Skeletal muscle satellite cell (primary cell): Measurements from ENCODE around the gene NSD2.
"Not testable (repeated sequence)": the region's sequence is repeated elsewhere in the genome, so short reads cannot be mapped to it uniquely, and the experiment has no call there.

Experiments
- H3K27me3 ChIP-seq: 2 replicates; pipeline ENCODE4 v1.7.0; 2013; ENCODE audit warnings: low read length; ENCODE audit not compliant: control insufficient read depth, insufficient read depth
- H3K36me3 ChIP-seq: 2 replicates; pipeline ENCODE4 v1.7.0; 2013; ENCODE audit warnings: mild to moderate bottlenecking, control low read depth, low read length; ENCODE audit not compliant: insufficient read depth
- H3K4me1 ChIP-seq: 2 replicates; pipeline ENCODE4 v1.7.0; 2013; ENCODE audit warnings: low read length; ENCODE audit not compliant: control insufficient read depth, insufficient read depth
- H3K4me2 ChIP-seq: 2 replicates; pipeline ENCODE4 v1.7.0; 2013; ENCODE audit warnings: mild to moderate bottlenecking, low read length
- H3K4me3 ChIP-seq: 2 replicates; pipeline ENCODE4 v1.7.0; 2013; ENCODE audit warnings: low read length
- H3K9ac ChIP-seq: 2 replicates; pipeline ENCODE4 v1.7.0; 2013; ENCODE audit warnings: mild to moderate bottlenecking, low read depth, low read length, moderate library complexity
- H3K9me3 ChIP-seq: replicated peaks from 2 replicates; pipeline ENCODE4 v1.7.0; 2013; ENCODE audit warnings: mild to moderate bottlenecking, control low read depth, low read length

Gene NSD2

GRCh38 chr4:1843852-1844251 lies 27.3 kb upstream of the NSD2 start:
- no peak overlapping the region for H3K4me2 ChIP-seq
- no peaks in the 10 kb centered on the region for H3K9me3 ChIP-seq
- peaks cover 20% of the 10 kb centered on the region for H3K4me1 ChIP-seq
- no peak overlapping the region for H3K4me3 ChIP-seq
- H3K27me3 ChIP-seq, result no peaks in the 10 kb centered on the region
- H3K36me3 ChIP-seq, result peaks cover 38% of the 10 kb centered on the region
- no peak overlapping the region for H3K9ac ChIP-seq

- Histone ChIP-seq H3K4me1 (peaks cover 20% of the 10 kb centered on the region), H3K36me3 (peaks cover 31% of the 10 kb centered on the region)
- not testable (repeated sequence) for H3K9ac ChIP-seq, H3K4me2 ChIP-seq, H3K27me3 ChIP-seq, H3K4me3 ChIP-seq, H3K9me3 ChIP-seq
Measured at GRCh38 chr4:1844618-1845017, 26.6 kb upstream of the NSD2 start.

- no peak overlapping the region for H3K9ac ChIP-seq
- H3K4me3 ChIP-seq, result no peak overlapping the region
- H3K36me3 ChIP-seq, result peaks cover 19% of the 10 kb centered on the region
- H3K4me2 ChIP-seq, result no peak overlapping the region
- H3K4me1 ChIP-seq, result peaks cover 20% of the 10 kb centered on the region
- H3K27me3 ChIP-seq, result no peaks in the 10 kb centered on the region
- H3K9me3 ChIP-seq, result no peaks in the 10 kb centered on the region
Measured at GRCh38 chr4:1846580-1846979, 24.6 kb upstream of the NSD2 start.

GRCh38 chr4:1850276-1850675 lies 20.9 kb upstream of the NSD2 start:
- Histone ChIP-seq H3K4me3 (no peak overlapping the region), H3K4me1 (peaks cover 15% of the 10 kb centered on the region), H3K36me3 (peaks cover 16% of the 10 kb centered on the region), H3K9me3 (no peaks in the 10 kb centered on the region), H3K9ac (no peak overlapping the region), H3K27me3 (no peaks in the 10 kb centered on the region), H3K4me2 (no peak overlapping the region)

GRCh38 chr4:1851160-1851559 lies 20.0 kb upstream of the NSD2 start:
- H3K36me3 ChIP-seq, result peaks cover 12% of the 10 kb centered on the region
- H3K4me1 ChIP-seq, result peaks cover 15% of the 10 kb centered on the region
- H3K4me2 ChIP-seq, result no peak overlapping the region
- no peak overlapping the region for H3K9ac ChIP-seq
- H3K27me3 ChIP-seq, result no peaks in the 10 kb centered on the region
- no peak overlapping the region for H3K4me3 ChIP-seq
- no peaks in the 10 kb centered on the region for H3K9me3 ChIP-seq

- Histone ChIP-seq H3K9ac (no peak overlapping the region), H3K36me3 (peaks cover 10% of the 10 kb centered on the region), H3K9me3 (no peaks in the 10 kb centered on the region), H3K4me2 (no peak overlapping the region), H3K4me3 (no peak overlapping the region), H3K27me3 (no peaks in the 10 kb centered on the region), H3K4me1 (peaks cover 15% of the 10 kb centered on the region)
Measured at GRCh38 chr4:1851575-1852410, 19.4 kb upstream of the NSD2 start.

- Histone ChIP-seq H3K9me3 (no peaks in the 10 kb centered on the region), H3K4me2 (no peak overlapping the region), H3K4me3 (no peak overlapping the region), H3K4me1 (peaks cover 25% of the 10 kb centered on the region), H3K27me3 (no peaks in the 10 kb centered on the region), H3K9ac (no peak overlapping the region), H3K36me3 (peaks cover 7% of the 10 kb centered on the region)
Measured at GRCh38 chr4:1852904-1853623, 18.1 kb upstream of the NSD2 start.

GRCh38 chr4:1854752-1855151 lies 16.4 kb upstream of the NSD2 start:
- no peaks in the 10 kb centered on the region for H3K9me3 ChIP-seq
- H3K4me2 ChIP-seq, result peak overlapping the region; percentile 100
- H3K4me1 ChIP-seq, result peaks cover 25% of the 10 kb centered on the region
- peak overlapping the region; percentile 87 for H3K4me3 ChIP-seq
- H3K9ac ChIP-seq, result peak overlapping the region; percentile 95
- H3K27me3 ChIP-seq, result no peaks in the 10 kb centered on the region
- H3K36me3 ChIP-seq, result peaks cover 7% of the 10 kb centered on the region

- peak overlapping the region; percentile 95 for H3K9ac ChIP-seq
- H3K36me3 ChIP-seq, result peaks cover 7% of the 10 kb centered on the region
- no peaks in the 10 kb centered on the region for H3K9me3 ChIP-seq
- peak overlapping the region; percentile 87 for H3K4me3 ChIP-seq
- H3K4me2 ChIP-seq, result peak overlapping the region; percentile 100
- H3K4me1 ChIP-seq, result peaks cover 25% of the 10 kb centered on the region
- no peaks in the 10 kb centered on the region for H3K27me3 ChIP-seq
Measured at GRCh38 chr4:1855333-1856070, 15.7 kb upstream of the NSD2 start.

GRCh38 chr4:1856071-1856942 lies 14.9 kb upstream of the NSD2 start, which contains the start of gene LETM1:
LETM1 (minus strand) TSS chr4:1856156; CDS start chr4:1855950, 206 bp downstream.
- Histone ChIP-seq H3K4me2 (peak within 1 kb of the TSS; percentile 100), H3K9ac (peak within 1 kb of the TSS; percentile 95), H3K9me3 (no peaks in the 10 kb centered on the region), H3K4me1 (peaks cover 25% of the 10 kb centered on the region), H3K36me3 (peaks cover 7% of the 10 kb centered on the region), H3K4me3 (peak within 1 kb of the TSS; percentile 87), H3K27me3 (no peaks in the 10 kb centered on the region)
